Nephron (organoid): ENCODE data around the gene GSK3A.
A peak's percentile ranks its signal among the peaks of the same experiment; 100 is the strongest.

Experiments
- H3K27ac Mint-ChIP-seq, 3 experiments: 2 replicates each; pipeline ENCODE4 v1.8.0; 2020; ENCODE audit warnings: mixed read lengths in 3 of 3, mild to moderate bottlenecking in 2 of 3, moderate library complexity in 1 of 3
- H3K27me3 Mint-ChIP-seq: 2 replicates; pipeline ENCODE4 v1.8.0; 2021; ENCODE audit warnings: low read depth, mild to moderate bottlenecking, moderate library complexity, mixed read lengths
- H3K36me3 Mint-ChIP-seq: 2 replicates; pipeline ENCODE4 v1.8.0; 2020; ENCODE audit warnings: low read depth, mixed read lengths
- H3K4me1 Mint-ChIP-seq: 2 replicates; pipeline ENCODE4 v1.8.0; 2020; ENCODE audit warnings: mixed read lengths
- H3K4me3 Mint-ChIP-seq, 3 experiments: 2 replicates each; pipeline ENCODE4 v1.8.0; 2020; ENCODE audit warnings: mild to moderate bottlenecking in 3 of 3, mixed read lengths in 3 of 3, moderate library complexity in 2 of 3
- H3K9me3 Mint-ChIP-seq: 2 replicates; pipeline ENCODE4 v1.8.0; 2020; ENCODE audit warnings: mixed read lengths
- TF ChIP-seq, protein P1 (sequence below), 3 experiments: fragments of 200-600 bp; sonication (generic); IDR thresholded peaks; one replicate each; pipeline ENCODE4 v1.5.0; 2021; ENCODE audit warnings: antibody characterized with exemption in 3 of 3; ENCODE audit not compliant: unreplicated experiment in 3 of 3

GSK3A gene

DNA sequence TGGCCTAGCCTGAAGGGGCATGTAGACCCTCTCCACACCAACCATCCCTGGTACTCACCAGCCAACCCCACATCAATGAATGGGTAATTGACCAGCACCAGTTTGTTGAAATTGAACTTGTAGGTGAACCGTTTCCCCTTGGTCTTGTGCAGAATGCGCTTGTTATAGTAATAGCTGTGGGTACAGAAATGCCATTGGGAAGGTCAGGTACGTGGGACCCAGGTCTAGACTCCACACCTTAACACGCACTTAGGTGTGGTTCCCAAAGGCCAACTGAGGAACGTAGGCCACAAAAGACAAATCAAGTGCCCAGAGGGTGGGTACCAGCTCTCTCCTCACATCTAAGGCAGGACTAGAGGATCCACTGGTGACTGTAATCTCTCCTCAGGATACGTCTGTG is 7.4 kb upstream of the GSK3A start:
- Mint-ChIP-seq H3K27ac (peak overlapping the region; percentile 53 to 75 (median 60)), H3K4me3 (peak overlapping the region; percentile 37 to 62 (median 55)), H3K9me3 (no peaks in the 10 kb centered on the region), H3K36me3 (peaks cover 9% of the 10 kb centered on the region), H3K4me1 (peaks cover 32% of the 10 kb centered on the region), H3K27me3 (no peaks in the 10 kb centered on the region)
- TF ChIP-seq, protein P1, sequence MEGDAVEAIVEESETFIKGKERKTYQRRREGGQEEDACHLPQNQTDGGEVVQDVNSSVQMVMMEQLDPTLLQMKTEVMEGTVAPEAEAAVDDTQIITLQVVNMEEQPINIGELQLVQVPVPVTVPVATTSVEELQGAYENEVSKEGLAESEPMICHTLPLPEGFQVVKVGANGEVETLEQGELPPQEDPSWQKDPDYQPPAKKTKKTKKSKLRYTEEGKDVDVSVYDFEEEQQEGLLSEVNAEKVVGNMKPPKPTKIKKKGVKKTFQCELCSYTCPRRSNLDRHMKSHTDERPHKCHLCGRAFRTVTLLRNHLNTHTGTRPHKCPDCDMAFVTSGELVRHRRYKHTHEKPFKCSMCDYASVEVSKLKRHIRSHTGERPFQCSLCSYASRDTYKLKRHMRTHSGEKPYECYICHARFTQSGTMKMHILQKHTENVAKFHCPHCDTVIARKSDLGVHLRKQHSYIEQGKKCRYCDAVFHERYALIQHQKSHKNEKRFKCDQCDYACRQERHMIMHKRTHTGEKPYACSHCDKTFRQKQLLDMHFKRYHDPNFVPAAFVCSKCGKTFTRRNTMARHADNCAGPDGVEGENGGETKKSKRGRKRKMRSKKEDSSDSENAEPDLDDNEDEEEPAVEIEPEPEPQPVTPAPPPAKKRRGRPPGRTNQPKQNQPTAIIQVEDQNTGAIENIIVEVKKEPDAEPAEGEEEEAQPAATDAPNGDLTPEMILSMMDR (IDR thresholded peaks at IDR 0.05; ENCODE audit: unreplicated experiment in 3 of 3): no peak

GRCh38 chr19:42249149-42249750 is 6.8 kb upstream of the GSK3A start:
- peaks cover 37% of the 10 kb centered on the region for H3K4me1 Mint-ChIP-seq
- TF ChIP-seq, protein P1 (IDR thresholded peaks at IDR 0.05; ENCODE audit: unreplicated experiment in 3 of 3): no peak
- peaks cover 9% of the 10 kb centered on the region for H3K36me3 Mint-ChIP-seq
- H3K27me3 Mint-ChIP-seq: no peaks in the 10 kb centered on the region
- H3K4me3 Mint-ChIP-seq: no peak overlapping the region
- H3K27ac Mint-ChIP-seq: peak overlapping the region in 2 of 3 experiments; percentile 53 to 75
- no peaks in the 10 kb centered on the region for H3K9me3 Mint-ChIP-seq

DNA sequence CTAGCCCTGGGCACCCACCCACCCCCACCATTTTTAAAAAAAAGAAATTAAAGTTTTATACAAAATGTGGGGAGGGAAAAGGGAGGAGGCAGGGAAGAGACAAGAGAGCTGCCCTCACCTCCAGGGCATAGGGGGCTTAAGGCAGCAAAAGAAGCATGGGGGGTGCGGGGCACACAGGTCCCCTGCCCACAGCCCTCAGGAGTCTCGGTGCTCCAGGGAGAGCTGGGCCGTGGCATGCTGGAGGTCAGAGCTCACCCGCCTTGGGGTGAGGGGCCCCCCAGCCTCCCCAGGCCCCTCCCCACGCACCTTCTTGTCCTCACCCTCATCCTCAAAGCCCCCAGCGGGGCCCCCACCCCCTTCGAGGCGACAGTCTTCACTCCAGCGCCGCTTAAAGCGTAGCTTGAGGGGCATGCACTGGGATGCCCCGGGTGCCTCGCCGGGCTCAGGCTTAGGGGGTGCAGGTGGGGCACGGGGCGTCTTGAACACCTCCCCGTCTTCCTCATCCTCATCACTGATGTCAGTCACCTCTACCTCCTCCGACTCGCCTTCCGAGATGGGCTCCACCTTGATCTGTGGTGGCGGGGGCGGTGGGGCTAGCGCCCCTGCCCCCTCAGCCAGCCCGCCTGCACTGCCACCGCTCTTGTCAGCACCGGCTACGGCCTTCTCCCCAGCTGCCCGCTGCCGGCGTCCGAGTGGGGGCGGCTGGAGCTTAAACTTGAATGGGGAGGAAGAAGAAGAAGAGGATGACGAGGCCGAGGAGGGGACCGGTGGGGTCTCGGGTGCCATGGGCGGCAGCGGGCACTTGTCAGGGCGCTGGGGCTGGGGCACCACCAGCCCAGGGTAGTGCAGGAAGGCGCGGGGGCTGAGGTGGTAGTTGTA is 6.1 kb upstream of the GSK3A start:
- no peak overlapping the region for H3K27ac Mint-ChIP-seq
- peaks cover 39% of the 10 kb centered on the region for H3K4me1 Mint-ChIP-seq
- no peaks in the 10 kb centered on the region for H3K27me3 Mint-ChIP-seq
- peaks cover 9% of the 10 kb centered on the region for H3K36me3 Mint-ChIP-seq
- no peak overlapping the region for H3K4me3 Mint-ChIP-seq
- no peaks in the 10 kb centered on the region for H3K9me3 Mint-ChIP-seq
- TF ChIP-seq, protein P1 (IDR thresholded peaks at IDR 0.05; ENCODE audit: unreplicated experiment in 3 of 3): no peak

DNA sequence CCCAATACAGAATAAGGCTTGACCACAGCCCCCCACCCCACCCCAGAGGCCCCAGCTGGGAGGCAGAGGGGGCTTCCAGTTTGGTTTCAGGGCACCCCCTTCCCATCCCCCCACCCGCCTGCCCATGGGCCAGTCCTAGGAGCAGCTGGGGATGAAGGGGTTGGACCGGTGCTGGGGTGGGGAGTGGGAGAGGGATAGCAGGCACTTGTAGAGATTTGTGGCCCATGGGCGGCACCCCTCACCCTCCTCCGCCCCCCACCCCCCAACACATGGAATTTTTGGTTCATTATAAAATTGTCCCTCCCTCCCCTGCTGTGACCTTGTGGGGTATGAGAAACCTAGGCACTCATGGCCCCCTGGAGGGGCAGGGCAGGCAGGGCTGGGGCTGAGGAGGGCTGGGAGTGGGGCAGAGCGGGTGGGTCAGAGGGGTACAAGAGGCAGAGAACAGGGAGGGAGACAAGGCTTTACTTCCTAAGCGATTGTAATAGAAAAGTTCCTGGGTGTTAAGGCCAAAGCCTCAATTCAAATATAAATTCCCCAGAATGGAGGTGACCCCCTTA is 5.3 kb upstream of the GSK3A start:
- TF ChIP-seq, protein P1 (IDR thresholded peaks at IDR 0.05; ENCODE audit: unreplicated experiment in 3 of 3): no peak
- Mint-ChIP-seq H3K4me1 (peaks cover 44% of the 10 kb centered on the region), H3K27me3 (no peaks in the 10 kb centered on the region), H3K9me3 (no peaks in the 10 kb centered on the region), H3K27ac (no peak overlapping the region), H3K4me3 (no peak overlapping the region), H3K36me3 (peaks cover 9% of the 10 kb centered on the region)

GRCh38 chr19:42246922-42247639 is 4.7 kb upstream of the GSK3A start:
- Mint-ChIP-seq H3K4me3 (peak overlapping the region; percentile 2 to 49 (median 33)), H3K9me3 (no peaks in the 10 kb centered on the region), H3K4me1 (peaks cover 41% of the 10 kb centered on the region), H3K27ac (peak overlapping the region; percentile 50 to 99 (median 88)), H3K36me3 (peaks cover 9% of the 10 kb centered on the region), H3K27me3 (no peaks in the 10 kb centered on the region)
- TF ChIP-seq, protein P1 (IDR thresholded peaks at IDR 0.05; ENCODE audit: unreplicated experiment in 3 of 3): no peak
